SW480 (cell line): Measurements from ENCODE around the gene LAMC2.
"Not testable (repeated sequence)": the region's sequence is repeated elsewhere in the genome, so short reads cannot be mapped to it uniquely, and the experiment has no call there.

ENCODE experiments used
- DNase-seq: peaks from one replicate; pipeline ENCODE4 v3.0.0-alpha.2; 2016; ENCODE audit warnings: low spot score

The LAMC2 gene

DNA sequence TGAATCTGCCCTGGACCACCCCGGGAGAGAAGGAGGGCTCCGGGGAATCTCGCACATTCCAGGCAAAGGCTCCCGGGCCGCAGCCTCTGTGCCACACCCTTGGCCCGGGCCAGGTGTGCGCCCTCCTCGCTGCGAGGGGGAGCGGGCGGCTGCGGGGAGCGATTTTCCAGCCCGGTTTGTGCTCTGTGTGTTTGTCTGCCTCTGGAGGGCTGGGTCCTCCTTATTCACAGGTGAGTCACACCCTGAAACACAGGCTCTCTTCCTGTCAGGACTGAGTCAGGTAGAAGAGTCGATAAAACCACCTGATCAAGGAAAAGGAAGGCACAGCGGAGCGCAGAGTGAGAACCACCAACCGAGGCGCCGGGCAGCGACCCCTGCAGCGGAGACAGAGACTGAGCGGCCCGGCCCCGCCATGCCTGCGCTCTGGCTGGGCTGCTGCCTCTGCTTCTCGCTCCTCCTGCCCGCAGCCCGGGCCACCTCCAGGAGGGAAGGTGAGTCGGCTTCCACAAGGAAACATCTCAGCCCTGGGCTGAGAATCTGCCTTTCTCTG is at the start of gene LAMC2:
LAMC2 (plus strand) TSS at position 324 of the 550 bp plus-strand sequence; CDS start at position 413, 89 bp downstream.
- DNase-seq: peak; percentile 97

DNA sequence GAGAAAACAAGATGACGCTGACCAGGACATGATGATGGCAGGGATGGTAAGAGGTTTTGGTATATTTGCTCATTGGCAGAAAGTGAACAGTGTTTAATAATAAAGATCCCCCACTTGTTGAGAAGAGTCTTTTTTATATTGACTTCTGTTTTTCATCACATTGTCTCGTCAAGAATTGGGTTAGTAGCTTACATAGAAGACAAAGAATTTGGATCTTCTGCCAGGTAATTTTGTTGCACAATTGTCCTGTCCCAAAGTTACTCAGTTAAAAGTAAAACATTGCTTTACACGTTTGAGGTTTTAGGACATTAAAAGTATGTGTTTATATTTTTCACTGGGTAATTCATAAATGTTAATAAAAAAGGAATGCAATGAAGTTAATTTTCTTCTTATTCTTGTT is 48.3 kb upstream of the LAMC2 start:
- DNase-seq: no peak

DNA sequence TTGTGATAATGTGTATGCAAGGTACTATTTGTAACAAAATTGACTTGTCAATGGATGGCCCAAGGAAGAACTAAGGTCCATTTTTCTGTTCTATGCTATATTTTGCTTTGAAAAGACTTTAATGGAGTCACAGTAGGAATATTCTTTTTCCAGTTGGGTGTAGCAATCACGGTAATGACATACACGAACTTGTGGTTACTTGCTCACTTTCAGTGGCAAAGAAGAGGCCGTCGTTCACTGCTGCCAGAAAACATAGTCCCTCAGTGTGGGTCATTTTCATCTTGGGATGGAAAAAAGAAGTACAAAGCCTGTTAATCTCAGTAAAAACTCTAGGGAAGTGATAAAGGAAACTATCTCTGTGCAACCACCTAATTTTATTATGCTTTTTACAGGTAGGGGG is 47.8 kb upstream of the LAMC2 start:
- no peak for DNase-seq

DNA sequence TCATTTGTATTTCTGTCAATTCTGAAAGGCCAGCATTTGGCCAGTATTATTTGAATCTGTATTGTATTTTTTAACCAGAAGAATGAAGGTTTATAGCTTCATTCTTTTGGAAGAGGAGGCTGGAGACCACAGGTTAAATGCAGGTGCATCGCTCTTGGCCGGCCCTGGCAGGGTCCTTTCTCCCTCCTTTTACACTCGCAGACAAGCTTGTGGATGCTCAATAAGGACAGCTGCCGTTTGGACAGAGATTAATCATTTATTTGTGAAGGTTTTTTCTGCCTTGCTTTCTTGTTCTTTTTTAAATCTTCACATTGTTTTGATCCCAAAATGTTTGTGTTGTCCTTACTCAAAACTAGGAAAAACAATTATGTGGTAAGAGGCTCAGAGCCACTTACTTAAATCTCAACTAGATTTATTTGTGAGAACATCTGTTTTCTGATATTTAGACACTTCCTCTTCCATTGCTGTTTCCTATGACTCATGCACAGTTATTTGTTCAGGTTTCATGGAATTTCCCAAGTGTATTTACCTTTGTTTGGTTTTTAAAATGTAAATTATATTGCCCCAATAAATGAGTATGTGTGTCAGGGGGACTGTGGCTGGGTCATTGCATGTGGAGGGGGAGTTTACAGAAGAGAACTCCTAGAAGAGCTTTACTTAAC is 46.7 kb upstream of the LAMC2 start:
- peak; percentile 49 for DNase-seq

DNA sequence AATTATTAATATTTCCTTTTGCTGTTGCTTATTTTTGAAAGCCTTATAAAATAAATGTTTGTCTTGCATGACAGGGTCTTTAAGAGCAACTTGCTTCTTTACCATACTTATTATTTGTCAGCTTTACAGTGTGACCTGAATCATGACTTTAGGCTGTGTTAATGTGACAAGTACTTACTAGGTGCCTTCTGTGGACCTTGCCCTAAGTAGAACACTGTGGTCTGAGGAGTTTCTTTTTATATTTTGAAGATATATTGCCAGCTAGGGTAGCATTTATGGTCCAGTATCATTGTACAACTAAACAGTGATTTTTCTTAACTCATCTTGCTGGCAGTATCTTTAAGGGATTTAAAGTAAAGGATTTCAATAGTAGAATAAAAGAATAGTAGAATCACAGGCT is 45.4 kb upstream of the LAMC2 start:
- no peak for DNase-seq

DNA sequence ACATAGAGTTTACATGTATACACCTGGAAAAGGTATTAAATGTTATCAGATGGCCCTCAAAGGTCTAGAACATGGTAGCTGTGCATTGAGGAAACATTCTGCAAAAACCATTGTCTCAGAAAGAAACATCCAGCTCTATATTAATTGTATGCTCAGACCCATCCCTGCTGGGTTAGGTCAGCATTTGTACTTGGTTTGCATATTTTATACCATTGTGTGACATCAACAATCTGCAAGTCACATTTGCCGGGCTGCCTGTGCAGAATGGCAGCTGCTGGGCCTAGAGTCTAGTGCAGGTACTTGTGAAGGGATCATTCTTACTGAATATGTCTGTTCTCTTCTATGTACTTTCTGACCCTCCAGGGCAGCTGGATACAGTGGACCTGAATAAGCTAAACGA is 43.9 kb upstream of the LAMC2 start:
- DNase-seq: no peak

DNA sequence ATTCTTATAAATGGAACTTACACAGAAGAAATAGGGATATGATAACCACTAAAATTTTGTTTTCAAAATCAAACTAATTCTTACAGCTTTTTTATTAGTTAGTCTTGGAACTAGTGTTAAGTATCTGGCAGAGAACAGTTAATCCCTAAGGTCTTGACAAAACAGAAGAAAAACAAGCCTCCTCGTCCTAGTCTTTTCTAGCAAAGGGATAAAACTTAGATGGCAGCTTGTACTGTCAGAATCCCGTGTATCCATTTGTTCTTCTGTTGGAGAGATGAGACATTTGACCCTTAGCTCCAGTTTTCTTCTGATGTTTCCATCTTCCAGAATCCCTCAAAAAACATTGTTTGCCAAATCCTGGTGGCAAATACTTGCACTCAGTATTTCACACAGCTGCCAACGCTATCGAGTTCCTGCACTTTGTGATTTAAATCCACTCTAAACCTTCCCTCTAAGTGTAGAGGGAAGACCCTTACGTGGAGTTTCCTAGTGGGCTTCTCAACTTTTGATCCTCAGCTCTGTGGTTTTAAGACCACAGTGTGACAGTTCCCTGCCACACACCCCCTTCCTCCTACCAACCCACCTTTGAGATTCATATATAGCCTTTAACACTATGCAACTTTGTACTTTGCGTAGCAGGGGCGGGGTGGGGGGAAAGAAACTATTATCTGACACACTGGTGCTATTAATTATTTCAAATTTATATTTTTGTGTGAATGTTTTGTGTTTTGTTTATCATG is 42.3 kb upstream of the LAMC2 start:
- DNase-seq: no peak

DNA sequence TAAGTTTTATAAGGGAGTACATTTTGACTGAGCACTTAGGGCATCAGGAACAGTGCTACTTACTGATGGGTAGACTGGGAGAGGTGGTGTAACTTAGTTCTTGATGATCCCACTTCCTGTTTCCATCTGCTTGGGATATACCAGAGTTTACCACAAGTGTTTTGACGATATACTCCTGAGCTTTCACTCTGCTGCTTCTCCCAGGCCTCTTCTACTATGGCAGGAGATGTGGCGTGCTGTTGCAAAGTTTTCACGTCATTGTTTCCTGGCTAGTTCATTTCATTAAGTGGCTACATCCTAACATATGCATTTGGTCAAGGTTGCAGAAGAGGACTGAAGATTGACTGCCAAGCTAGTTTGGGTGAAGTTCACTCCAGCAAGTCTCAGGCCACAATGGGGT is 41.3 kb upstream of the LAMC2 start:
- no peak for DNase-seq

DNA sequence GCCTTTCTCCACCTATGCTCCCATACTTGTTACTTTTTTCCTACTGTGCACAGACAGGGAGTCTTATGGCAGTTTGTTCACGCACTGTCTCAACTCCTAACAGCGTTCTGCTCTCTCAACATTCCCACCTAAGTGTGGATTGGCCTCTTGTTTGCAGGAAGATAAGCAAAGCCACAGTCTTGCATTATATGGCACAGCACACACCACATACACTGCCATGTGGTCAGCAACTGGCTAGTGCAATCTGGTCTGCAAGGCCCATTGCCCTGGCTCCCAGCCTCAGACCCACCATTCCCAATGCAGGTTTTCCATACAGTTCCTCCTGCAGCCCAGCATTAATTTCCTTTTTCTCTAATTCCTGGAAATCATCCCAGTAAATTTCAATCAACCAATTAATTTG is 38.3 kb upstream of the LAMC2 start:
- DNase-seq: no peak

DNA sequence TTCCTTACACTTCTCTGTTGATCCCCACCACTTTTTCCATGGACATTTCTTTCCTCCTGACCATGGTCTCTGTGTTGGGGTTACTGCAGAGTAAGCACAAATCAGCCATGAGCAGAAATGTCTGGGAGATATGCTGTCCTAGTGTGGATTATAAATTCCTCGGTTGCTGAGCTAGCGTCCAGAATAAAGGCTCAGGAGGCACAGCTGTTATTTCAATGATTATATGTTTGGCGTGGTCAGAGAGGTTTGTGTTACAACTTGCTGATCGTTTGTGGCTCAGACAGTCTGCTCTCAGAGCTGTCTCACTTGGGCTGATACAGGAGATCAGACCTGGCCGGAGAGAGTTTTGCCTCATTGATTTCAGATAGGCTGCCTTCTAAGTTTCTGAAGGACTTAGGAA is 37.5 kb upstream of the LAMC2 start:
- DNase-seq: no peak

DNA sequence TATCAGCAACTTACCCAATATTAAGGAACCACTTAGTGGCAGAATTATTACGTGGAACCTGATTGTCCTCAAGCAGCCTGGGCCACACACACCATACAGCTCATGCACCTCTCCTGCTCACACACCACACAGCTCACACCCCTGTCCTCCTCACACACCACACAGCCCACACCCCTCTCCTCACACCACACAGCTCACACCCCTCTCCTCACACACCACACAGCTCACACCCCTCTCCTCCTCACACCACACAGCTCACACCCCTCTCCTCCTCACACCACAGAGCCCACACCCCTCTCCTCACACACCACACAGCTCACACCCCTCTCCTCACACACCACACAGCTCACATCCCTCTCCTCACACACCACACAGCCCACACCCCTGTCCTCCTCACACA is 36.8 kb upstream of the LAMC2 start:
- DNase-seq: no peak

DNA sequence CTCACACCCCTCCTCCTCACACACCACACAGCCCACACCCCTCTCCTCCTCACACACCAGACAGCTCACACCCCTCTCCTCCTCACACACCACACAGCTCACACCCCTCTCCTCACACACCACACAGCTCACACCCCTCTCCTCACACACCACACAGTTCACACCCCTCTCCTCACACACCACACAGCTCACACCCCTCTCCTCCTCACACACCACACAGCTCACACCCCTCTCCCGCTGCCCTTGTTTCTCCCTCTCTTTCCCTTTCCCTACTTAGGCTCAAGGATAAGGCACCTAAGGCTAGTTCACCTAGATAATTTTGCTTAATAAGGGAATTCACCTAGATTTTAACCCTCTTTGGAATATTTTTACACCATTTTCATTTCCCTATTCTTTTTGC is 36.0 kb upstream of the LAMC2 start:
- not testable (repeated sequence) for DNase-seq

DNA sequence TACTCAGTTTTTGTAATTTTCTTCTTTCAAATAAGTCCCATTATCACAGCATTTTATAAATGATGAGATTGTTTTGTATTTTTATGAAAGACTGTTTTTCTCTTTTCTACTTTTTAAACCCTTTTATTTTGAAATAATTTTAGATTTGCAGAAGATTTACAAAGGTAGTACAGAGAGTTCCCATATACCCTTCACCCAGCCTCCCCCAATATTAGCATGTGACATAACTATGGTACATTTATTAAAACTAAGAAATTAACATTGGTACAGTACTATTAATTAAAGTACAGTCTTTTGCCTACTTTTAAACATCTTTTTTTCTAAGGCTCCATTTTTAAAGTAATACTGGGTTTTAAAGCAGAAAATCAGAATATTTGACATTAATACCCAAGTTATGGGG is 35.6 kb upstream of the LAMC2 start:
- no peak for DNase-seq

DNA sequence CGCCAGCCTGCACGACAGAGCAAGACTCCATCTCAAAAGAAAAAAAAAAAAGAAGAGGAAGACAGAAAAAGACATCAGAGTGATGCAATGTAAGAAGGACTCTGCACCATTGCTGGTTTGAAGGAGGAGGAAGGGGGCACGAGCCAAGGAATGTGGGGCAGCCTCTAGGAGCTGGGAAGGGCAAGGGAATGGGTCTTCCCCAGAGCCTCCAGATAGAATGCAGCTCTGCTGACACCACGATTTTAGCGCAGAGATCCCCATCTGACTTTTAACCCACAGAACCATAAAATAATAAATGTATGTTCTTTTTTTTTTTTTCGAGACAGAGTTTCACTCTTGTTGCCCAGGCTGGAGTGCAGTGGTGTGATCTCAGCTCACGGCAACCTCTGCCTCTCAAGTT is 33.9 kb upstream of the LAMC2 start:
- DNase-seq: no peak

DNA sequence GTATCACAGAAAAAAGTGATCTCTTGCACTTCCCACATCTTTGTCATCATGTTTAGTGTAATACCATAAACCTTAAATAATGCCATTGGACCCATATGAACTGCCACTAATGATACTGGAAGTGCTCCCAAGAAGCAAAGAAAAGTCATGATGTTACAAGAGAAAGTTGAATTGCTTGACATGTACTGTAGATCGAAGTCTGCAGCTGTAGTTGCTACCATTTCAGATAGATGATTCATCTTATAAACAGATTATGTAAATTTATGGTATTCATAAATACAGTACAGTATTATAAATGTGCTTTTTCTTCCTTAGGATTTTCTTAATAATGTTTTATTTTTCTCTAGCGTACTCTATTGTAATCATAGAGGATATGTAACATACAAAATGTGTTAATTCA is 30.1 kb upstream of the LAMC2 start:
- no peak for DNase-seq

DNA sequence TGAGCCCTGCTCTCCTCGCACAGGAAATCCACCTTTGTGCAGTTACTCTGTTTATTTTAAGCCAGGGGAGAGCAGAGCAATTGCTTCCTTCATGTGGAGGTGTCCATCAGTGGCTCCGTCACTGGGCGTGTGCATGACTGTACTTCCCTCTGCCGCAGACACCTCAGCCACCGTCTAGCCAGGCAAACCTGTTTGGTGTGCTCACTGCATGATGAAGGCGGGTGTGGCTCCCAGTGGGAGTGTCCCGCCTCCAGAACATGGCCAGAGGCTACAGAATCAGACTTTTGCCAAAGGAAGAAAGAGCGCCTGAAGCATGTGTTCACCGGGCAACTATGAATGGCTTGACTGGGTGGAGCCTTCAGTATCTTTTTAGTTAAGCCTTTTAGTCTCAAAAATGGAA is 26.1 kb upstream of the LAMC2 start:
- DNase-seq: peak; percentile 89

DNA sequence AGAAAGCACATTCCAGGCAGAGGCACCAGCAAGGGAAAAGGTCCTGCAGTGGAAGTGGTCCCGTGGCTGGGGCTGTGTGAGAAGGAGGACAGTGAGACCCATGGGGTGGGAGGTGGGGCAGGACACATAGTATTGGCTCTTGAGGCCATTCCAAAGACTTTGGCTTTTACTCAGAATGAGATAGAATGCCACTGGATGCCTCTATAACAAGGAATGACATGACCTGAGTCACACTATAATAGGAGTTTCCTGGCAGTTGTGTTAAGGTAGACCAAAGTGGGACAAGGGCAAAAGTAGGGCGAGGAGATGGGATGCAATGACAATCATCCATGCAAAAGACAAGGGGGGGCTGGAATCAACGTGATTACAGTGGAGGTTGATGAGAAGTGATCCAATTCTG is 24.7 kb upstream of the LAMC2 start:
- no peak for DNase-seq

DNA sequence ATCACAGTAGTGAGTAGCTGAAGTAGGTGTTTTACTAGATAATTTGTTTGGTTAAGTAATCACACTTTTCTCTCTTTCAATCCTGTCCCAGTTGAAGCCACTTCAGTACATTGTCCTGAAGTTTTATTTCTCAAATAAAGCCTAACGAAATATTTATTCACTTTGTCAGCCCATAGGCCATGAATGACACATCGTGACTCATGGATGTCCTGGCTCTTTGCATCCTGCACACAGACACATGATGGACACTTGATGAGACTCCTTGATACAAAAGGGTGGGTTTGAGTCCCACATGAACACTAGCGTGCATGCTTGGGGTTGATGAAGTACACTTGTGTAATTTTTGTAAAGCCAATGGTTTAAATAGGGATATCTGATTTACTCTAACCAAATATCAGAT is 22.7 kb upstream of the LAMC2 start:
- DNase-seq: peak; percentile 46

DNA sequence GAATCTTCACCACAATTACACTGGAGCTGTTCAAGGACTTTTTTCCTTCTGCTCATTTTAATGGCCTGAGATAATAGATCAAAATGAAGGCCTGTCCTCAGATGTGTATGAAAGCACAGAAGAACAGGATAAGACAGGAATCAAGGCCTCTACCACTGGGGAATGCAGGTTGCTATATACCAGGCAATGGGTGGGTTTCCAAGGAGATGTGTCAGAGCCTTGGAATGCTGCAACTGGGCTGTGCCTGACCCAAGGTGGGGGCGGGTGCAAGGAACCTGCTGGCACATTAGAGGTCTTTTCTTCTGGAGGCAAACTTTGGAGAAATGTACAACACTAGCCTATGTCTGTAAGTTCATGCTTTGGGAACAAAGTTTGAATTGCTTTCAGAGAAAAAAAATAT is 21.7 kb upstream of the LAMC2 start:
- DNase-seq: peak; percentile 41

DNA sequence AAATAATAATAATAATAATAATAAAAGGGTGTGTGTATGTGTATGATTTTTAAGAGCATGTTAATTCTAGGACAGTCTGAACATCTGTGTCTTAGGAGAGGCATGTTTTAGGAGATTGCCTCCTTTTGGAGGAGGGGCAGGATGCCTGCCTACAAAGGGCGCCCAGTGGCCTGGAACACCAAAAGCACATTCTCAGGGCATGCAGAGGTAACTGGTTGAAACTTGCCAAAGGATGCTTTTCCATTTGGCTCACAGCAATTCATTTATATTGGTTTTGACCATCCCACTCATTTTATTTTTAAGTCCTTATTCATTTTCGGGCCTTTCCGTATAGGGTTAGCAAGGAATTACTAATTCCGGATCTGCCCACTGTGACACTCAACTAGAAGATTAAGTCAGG is 21.1 kb upstream of the LAMC2 start:
- no peak for DNase-seq

DNA sequence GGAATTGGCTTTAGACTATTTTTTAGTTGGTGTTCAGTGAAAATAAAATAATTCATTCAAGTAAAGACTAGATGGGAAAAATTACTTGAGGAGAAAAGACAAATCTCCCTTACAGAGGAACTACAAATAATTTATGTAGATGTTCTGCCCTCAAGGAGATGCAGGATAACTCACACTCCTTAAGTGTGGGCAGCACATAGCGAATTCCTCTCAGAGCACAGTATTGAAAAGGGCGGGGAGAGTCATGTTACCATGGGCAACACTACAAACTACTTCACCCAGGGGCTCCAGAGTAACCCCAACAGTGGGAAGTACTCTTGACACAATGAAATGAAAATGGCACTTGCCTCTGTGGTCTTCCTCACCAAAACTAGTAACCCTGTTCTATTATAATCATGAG is 20.6 kb upstream of the LAMC2 start:
- no peak for DNase-seq

DNA sequence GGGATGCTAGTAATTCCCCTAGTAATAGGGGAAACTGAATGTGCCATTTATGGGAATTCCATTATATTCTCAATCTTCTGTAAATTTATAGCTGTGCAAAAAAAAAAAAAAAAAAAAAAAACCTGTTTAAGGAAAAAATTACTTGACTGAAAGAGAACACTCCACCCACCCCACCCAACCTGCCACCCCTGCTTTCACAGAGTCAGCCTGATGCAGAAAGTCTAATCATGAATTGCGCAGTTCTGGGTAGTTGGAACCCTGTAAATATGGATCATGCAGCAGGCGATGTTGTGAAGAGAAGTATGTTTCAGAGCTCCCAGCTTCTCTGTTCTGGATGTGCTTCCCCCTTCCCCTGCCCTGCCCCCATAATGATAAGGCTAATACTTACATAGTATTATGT is 19.6 kb upstream of the LAMC2 start:
- no peak for DNase-seq

DNA sequence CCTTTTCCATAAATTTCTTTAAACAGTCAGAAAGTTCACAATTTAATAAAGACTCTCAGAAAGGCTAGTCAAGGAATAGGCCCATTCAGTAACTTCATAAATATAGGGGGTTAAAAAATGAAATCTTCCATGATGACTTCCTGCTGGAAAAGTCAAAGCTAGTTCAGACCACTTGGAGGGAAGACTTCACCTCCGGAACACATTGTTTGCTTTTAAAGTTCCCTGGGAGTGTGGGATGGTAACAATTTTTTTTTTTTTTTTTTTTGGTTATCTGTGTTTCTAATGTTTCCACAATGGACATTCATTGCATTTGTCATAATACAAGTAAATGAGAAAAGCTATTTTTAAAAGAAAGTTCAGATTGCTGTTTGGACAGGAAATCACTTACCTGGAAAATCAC is 18.4 kb upstream of the LAMC2 start:
- no peak for DNase-seq

DNA sequence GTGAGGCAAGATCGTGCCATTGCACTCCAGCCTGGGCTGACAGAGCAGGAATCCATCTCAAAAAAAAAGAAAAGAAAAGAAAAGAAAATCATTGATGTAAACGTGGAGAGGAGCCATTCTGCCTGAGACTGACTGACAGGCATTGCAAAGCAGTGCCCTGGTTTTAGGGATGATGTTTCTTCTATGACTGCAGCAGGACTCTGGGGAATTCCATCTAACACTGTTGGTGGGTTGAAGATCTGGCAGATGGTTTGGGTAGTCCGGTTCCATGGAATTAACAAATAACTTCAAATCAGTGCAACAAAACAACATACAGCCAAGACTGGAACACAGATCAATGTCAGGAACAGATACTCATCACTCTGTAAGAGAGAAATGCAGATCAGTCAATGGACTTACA is 17.8 kb upstream of the LAMC2 start:
- no peak for DNase-seq
